Thyroid gland (tissue), 4 donors: ENCODE data around the gene PTPRN2. TPM values are rescaled to one million over a fixed set of nuclear protein-coding genes. Genes with fewer than 3 reads are reported as not detected.
"Not testable (repeated sequence)": the region's sequence is repeated elsewhere in the genome, so short reads cannot be mapped to it uniquely, and the experiment has no call there.

Experiments used
- DNase-seq, 2 donors: peaks; one replicate each; pipeline ENCODE4 v3.0.0-alpha.2; 2019
- H3K27ac ChIP-seq, 3 donors: fragments of 200-600 bp; sonication (generic); 1 replicate in 2 of 3; 2 replicates in 1 of 3; pipeline ENCODE4 v1.5.1; 2016 to 2019; ENCODE audit warnings: mild to moderate bottlenecking in 1 of 3, moderate library complexity in 1 of 3
- H3K27me3 ChIP-seq: fragments of 200-600 bp; sonication (generic); one replicate; pipeline ENCODE4 v1.5.1; 2019
- H3K36me3 ChIP-seq, 2 donors: fragments of 200-600 bp; sonication (generic); one replicate each; pipeline ENCODE4 v1.5.1; 2016 to 2019
- H3K4me1 ChIP-seq, 2 donors: fragments of 200-600 bp; sonication (generic); one replicate each; pipeline ENCODE4 v1.5.1; 2017 to 2019
- H3K4me3 ChIP-seq, 3 donors: fragments of 200-600 bp; sonication (generic); replicated peaks in 1 of 3; 1 replicate in 2 of 3; 2 replicates in 1 of 3; pipeline ENCODE4 v1.5.1; 2016; ENCODE audit warnings: mild to moderate bottlenecking in 1 of 3
- H3K9me3 ChIP-seq: fragments of 200-600 bp; sonication (generic); one replicate; pipeline ENCODE4 v1.5.1; 2017
- POLR2A ChIP-seq, 2 donors: fragments of 450-650 bp; IDR thresholded peaks; one replicate each; pipeline ENCODE4 v1.6.1; 2017; ENCODE audit warnings: antibody characterized with exemption in 2 of 2, mild to moderate bottlenecking in 2 of 2, moderate library complexity in 1 of 2
- WGBS, 2 donors: methylation state at CpG; one replicate each; pipeline ENCODE4 v1.1.5; 2017; 5-methylcytosine and 5-hydroxymethylcytosine counted together
- intact Hi-C: fragments of 100-400 bp; cut with DNase I; formaldehyde crosslinking; loops from one replicate; pipeline ENCODE4 v1.15.1; 2023
- total RNA-seq, 4 donors: library from RNA; depleted of rRNA; stranded (reverse); fragments of >200 nt; gene quantifications; one replicate each; pipeline ENCODE4 v1.2.3, GENCODE V29; 2016
- TF ChIP-seq, protein P1 (sequence below), 6 experiments: fragments of 200-600 bp in 3 of 6; fragments of 450-650 bp in 3 of 6; sonication (generic) in 3 of 6; IDR thresholded peaks; one replicate each; pipeline ENCODE4 v1.5.1; 2016 to 2019; ENCODE audit warnings: antibody characterized with exemption in 6 of 6, mild to moderate bottlenecking in 2 of 6, inconsistent platforms in 1 of 6, moderate library complexity in 1 of 6

Gene PTPRN2
- total RNA-seq, 4 donors from 2014 or later = 4.2 to 9.9 (median 7.7) TPM

DNA sequence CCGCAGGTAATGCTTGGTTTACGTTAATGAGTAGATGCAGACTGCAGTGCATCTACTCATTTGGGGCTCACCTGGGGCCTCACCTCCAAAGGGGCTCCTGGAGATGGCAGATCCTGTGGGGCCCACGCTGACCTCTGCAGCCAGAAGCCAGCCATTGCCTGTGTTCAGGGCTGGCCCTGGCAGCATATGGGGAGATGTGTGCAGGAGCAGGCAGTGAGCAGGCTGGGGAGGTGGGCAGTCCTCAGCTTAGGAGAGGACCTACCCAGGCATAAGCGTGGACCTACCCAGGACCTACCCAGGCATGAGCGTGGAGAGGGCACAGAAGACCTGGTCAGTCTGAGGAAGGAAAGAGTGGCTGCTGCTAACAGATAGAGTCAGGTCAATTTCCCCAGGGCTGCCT is 178.5 kb downstream of the PTPRN2 start:
- Histone ChIP-seq H3K27me3 (no peaks in the 10 kb centered on the region), H3K4me1 (no peaks in the 10 kb centered on the region), H3K27ac (no peak overlapping the region), H3K9me3 (no peaks in the 10 kb centered on the region), H3K36me3 (no peaks in the 10 kb centered on the region), H3K4me3 (no peak overlapping the region)
- TF ChIP-seq, protein P1, sequence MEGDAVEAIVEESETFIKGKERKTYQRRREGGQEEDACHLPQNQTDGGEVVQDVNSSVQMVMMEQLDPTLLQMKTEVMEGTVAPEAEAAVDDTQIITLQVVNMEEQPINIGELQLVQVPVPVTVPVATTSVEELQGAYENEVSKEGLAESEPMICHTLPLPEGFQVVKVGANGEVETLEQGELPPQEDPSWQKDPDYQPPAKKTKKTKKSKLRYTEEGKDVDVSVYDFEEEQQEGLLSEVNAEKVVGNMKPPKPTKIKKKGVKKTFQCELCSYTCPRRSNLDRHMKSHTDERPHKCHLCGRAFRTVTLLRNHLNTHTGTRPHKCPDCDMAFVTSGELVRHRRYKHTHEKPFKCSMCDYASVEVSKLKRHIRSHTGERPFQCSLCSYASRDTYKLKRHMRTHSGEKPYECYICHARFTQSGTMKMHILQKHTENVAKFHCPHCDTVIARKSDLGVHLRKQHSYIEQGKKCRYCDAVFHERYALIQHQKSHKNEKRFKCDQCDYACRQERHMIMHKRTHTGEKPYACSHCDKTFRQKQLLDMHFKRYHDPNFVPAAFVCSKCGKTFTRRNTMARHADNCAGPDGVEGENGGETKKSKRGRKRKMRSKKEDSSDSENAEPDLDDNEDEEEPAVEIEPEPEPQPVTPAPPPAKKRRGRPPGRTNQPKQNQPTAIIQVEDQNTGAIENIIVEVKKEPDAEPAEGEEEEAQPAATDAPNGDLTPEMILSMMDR (IDR thresholded peaks at IDR 0.05) = no peak
- TF ChIP-seq POLR2A (IDR thresholded peaks at IDR 0.05) = no peak
- intact Hi-C loops = no loop called here
- DNase-seq = no peak
- WGBS, 2 donors = 84% methylated on average over 5 of the region's 5 CpGs

DNA sequence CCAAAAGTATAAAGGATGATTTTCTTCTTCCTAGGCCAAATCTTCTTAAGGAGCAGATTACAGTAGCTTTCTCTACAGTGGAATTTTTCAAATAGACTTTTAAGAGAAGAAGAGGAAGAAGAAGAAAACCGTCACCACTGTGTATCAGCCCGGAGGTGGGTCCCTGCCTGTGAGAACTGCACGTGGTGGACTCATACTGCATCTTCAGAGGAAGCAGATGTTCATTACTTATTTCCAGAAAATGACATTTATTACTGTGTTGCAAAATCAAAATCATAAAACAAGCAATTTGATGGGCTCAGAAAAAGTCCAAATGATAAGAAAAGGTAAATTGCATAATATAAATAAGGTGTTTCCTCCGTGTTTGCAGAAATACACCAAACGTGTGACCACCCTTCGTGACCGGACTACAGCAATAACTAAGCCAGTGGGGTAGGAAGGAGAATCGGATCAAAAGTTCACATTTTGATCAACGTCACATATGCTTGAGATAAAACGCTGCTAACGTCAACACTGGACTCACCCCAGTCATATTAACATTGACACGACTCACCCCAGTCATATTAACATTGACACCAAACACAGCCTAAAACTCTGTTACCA is 179.2 kb downstream of the PTPRN2 start:
- Histone ChIP-seq H3K9me3 (no peaks in the 10 kb centered on the region), H3K4me3 (no peak overlapping the region), H3K4me1 (no peaks in the 10 kb centered on the region), H3K27ac (no peak overlapping the region), H3K36me3 (no peaks in the 10 kb centered on the region), H3K27me3 (no peaks in the 10 kb centered on the region)
- TF ChIP-seq POLR2A (IDR thresholded peaks at IDR 0.05) = no peak
- 77 to 80% methylated on average over 12 of the region's 12 CpGs for WGBS, 2 donors
- no peak for DNase-seq
- intact Hi-C loops = no loop called here

DNA sequence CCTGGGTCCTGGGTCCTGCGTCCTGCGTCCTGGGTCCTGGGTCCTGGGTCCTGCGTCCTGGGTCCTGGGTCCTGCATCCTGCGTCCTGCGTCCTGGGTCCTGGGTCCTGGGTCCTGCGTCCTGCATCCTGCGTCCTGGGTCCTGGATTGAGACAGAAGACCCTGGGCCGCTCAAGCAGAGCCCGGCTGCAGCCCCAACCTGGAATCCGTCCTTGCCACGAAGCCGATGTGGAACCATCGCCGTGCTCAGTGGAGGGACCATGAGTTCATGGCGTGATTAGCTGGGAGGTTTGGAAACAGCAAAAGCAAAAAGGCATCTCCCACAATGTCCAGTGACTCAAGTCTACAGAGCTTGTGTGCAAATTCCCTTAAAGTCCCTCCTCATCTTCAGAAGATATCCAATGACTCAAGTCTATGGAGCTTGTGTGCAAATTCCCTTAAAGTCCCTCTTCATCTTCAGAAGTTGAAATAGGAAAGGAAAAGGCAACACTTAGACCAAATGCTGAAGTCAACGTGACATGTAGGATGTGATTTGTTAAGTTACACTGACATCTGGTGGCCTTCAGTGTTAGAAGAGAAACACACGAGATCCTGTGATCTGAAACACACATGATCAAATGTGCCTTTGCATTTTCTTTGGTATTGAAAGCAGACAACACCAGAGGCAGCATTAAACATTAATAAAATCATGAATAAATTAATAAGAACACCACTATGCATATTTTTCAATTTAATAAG is 179.9 kb downstream of the PTPRN2 start:
- Histone ChIP-seq H3K4me3 (no peak overlapping the region), H3K4me1 (no peaks in the 10 kb centered on the region), H3K27ac (no peak overlapping the region), H3K36me3 (no peaks in the 10 kb centered on the region), H3K9me3 (no peaks in the 10 kb centered on the region), H3K27me3 (no peaks in the 10 kb centered on the region)
- WGBS, 2 donors = 58 to 69% methylated on average over 9 to 13 of the region's 17 CpGs
- intact Hi-C loops = no loop called here
- TF ChIP-seq, protein P1 (IDR thresholded peaks at IDR 0.05) = peak in 1 of 6 experiments; percentile 15
- TF ChIP-seq POLR2A (IDR thresholded peaks at IDR 0.05) = no peak
- DNase-seq = no peak

DNA sequence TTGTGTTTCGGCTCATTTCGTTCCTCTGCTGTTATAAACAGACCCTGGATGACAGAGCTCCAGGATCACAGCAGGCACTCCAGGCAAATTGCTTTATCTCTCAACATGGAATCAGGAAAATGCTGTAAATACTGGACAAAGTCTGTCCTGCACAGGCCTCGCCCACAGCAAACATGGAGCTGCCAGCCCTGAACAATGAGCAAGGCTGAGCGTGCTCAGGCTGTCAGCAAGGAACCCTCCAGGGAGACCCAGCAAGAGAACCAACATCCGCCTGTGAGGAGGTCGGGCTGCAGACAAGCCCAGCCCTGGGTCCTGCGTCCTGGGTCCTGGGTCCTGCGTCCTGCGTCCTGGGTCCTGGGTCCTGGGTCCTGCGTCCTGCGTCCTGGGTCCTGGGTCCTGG is 180.8 kb downstream of the PTPRN2 start:
- H3K4me1 ChIP-seq = no peaks in the 10 kb centered on the region
- no peak overlapping the region for H3K27ac ChIP-seq
- no peak for DNase-seq
- H3K9me3 ChIP-seq = no peaks in the 10 kb centered on the region
- 68 to 76% methylated on average over 4 to 11 of the region's 11 CpGs for WGBS, 2 donors
- intact Hi-C loops = no loop called here
- no peak for TF ChIP-seq POLR2A (IDR thresholded peaks at IDR 0.05)
- TF ChIP-seq, protein P1 (IDR thresholded peaks at IDR 0.05) = no peak
- H3K27me3 ChIP-seq = no peaks in the 10 kb centered on the region
- no peaks in the 10 kb centered on the region for H3K36me3 ChIP-seq
- no peak overlapping the region for H3K4me3 ChIP-seq

DNA sequence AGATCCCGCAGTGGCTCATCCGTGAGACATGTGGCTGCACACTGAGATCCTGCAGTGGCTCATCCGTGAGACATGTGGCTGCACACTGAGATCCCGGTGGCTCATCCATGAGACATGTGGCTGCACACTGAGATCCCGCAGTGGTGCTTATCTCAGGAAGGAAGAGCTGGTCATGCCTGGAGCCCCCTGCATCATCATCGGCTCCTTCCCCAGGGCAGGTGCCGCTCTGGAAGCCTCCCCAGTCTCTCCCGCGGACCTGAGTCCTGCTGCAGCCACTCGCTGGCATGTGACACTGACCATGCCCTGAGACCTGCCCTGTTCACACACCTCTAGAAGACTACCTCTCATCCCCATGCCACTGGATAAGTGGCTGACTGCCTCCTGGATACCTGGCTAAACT is 181.3 kb downstream of the PTPRN2 start:
- TF ChIP-seq POLR2A (IDR thresholded peaks at IDR 0.05) = no peak
- TF ChIP-seq, protein P1 (IDR thresholded peaks at IDR 0.05) = no peak
- Histone ChIP-seq H3K9me3 (no peaks in the 10 kb centered on the region), H3K4me3 (no peak overlapping the region), H3K36me3 (no peaks in the 10 kb centered on the region), H3K27ac (no peak overlapping the region), H3K4me1 (no peaks in the 10 kb centered on the region), H3K27me3 (no peaks in the 10 kb centered on the region)
- intact Hi-C loops = no loop called here
- 100% methylated on average over 1 to 6 of the region's 10 CpGs for WGBS, 2 donors
- DNase-seq = no peak

DNA sequence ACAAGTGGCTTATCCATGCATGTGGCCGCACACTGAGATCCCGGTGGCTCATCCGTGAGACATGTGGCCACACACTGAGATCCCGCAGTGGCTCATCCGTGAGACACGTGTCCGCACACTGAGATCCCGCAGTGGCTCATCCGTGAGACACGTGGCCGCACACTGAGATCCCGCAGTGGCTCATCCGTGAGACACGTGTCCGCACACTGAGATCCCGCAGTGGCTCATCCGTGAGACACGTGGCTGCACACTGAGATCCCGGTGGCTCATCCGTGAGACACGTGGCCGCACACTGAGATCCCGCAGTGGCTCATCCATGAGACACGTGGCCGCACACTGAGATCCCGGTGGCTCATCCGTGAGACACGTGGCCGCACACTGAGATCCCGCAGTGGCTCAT is 181.9 kb downstream of the PTPRN2 start:
- H3K4me1 ChIP-seq, H3K4me3 ChIP-seq, H3K27ac ChIP-seq, DNase-seq, H3K36me3 ChIP-seq, H3K27me3 ChIP-seq, H3K9me3 ChIP-seq, intact Hi-C loops: not testable (repeated sequence)
- 91 to 95% methylated on average over 13 to 21 of the region's 30 CpGs for WGBS, 2 donors
